Measurements from ENCODE around the gene RAB3C. TPM values are rescaled to one million over a fixed set of nuclear protein-coding genes. Genes with fewer than 3 reads are reported as not detected.
A peak's percentile ranks its signal among the peaks of the same experiment; 100 is the strongest.
"Not testable (repeated sequence)": the region's sequence is repeated elsewhere in the genome, so short reads cannot be mapped to it uniquely, and the experiment has no call there.

RAB3C gene
- total RNA-seq, 1 donor from 2014 or later, result under 0.01 TPM

- not testable (repeated sequence) for DNase-seq (ENCODE audit: low read depth in 2 of 2)
Measured at GRCh38 chr5:58600613-58601012, 17.7 kb downstream of the RAB3C start.

GRCh38 chr5:58602889-58603288, 20.0 kb downstream of the RAB3C start:
- not testable (repeated sequence) for DNase-seq (ENCODE audit: low read depth in 2 of 2)

- DNase-seq (ENCODE audit: low read depth in 2 of 2), result no peak
Measured at GRCh38 chr5:58606064-58606463, 23.2 kb downstream of the RAB3C start.

GRCh38 chr5:58615972-58616371, 33.1 kb downstream of the RAB3C start:
- peak in 1 of 2 donors; percentile 54 for DNase-seq (ENCODE audit: low read depth in 2 of 2)

GRCh38 chr5:58617241-58617640, 34.4 kb downstream of the RAB3C start:
- DNase-seq (ENCODE audit: low read depth in 2 of 2), result no peak

- DNase-seq (ENCODE audit: low read depth in 2 of 2), result no peak
Measured at GRCh38 chr5:58620336-58620735, 37.5 kb downstream of the RAB3C start.

GRCh38 chr5:58622936-58623871, 40.3 kb downstream of the RAB3C start:
- no peak for DNase-seq (ENCODE audit: low read depth in 2 of 2)

GRCh38 chr5:58628626-58629025, 45.8 kb downstream of the RAB3C start:
- DNase-seq (ENCODE audit: low read depth in 2 of 2), result peak in 1 of 2 donors; percentile 13

GRCh38 chr5:58629271-58630159, 46.6 kb downstream of the RAB3C start:
- DNase-seq (ENCODE audit: low read depth in 2 of 2), result peak; percentile 31 to 79

- no peak for DNase-seq (ENCODE audit: low read depth in 2 of 2)
Measured at GRCh38 chr5:58631895-58632294, 49.0 kb downstream of the RAB3C start.

- no peak for DNase-seq (ENCODE audit: low read depth in 2 of 2)
Measured at GRCh38 chr5:58635416-58635815, 52.5 kb downstream of the RAB3C start.

- DNase-seq (ENCODE audit: low read depth in 2 of 2), result no peak
Measured at GRCh38 chr5:58640011-58640410, 57.1 kb downstream of the RAB3C start.

GRCh38 chr5:58641533-58641932, 58.7 kb downstream of the RAB3C start:
- no peak for DNase-seq (ENCODE audit: low read depth in 2 of 2)

- peak in 1 of 2 donors; percentile 80 for DNase-seq (ENCODE audit: low read depth in 2 of 2)
Measured at GRCh38 chr5:58648846-58649245, 66.0 kb downstream of the RAB3C start.

- DNase-seq (ENCODE audit: low read depth in 2 of 2), result no peak
Measured at GRCh38 chr5:58649716-58650115, 66.8 kb downstream of the RAB3C start.

GRCh38 chr5:58653521-58653920, 70.6 kb downstream of the RAB3C start:
- DNase-seq (ENCODE audit: low read depth in 2 of 2), result no peak

GRCh38 chr5:58666141-58666540, 83.3 kb downstream of the RAB3C start:
- DNase-seq (ENCODE audit: low read depth in 2 of 2), result no peak

GRCh38 chr5:58666598-58667581, 84.0 kb downstream of the RAB3C start:
- DNase-seq (ENCODE audit: low read depth in 2 of 2), result peak in 1 of 2 donors; percentile 94

- DNase-seq (ENCODE audit: low read depth in 2 of 2), result peak in 1 of 2 donors; percentile 82
Measured at GRCh38 chr5:58670582-58670981, 87.7 kb downstream of the RAB3C start.

- no peak for DNase-seq (ENCODE audit: low read depth in 2 of 2)
Measured at GRCh38 chr5:58671155-58671554, 88.3 kb downstream of the RAB3C start.

- DNase-seq (ENCODE audit: low read depth in 2 of 2), result no peak
Measured at GRCh38 chr5:58672521-58672920, 89.6 kb downstream of the RAB3C start.

Measured in dermis microvascular lymphatic vessel endothelial cell (primary cell).